H1 (cell line): Measurements from ENCODE around the gene KIF21A. TPM values are rescaled to one million over a fixed set of nuclear protein-coding genes. Genes with fewer than 3 reads are reported as not detected.

Experiments used
- HDAC6 ChIP-seq: IDR thresholded peaks from one replicate; pipeline ENCODE4 v1.7.1; 2012; ENCODE audit warnings: low read depth, mild to moderate bottlenecking, inconsistent platforms, low read length, moderate library complexity
- NANOG ChIP-seq: IDR thresholded peaks from 2 replicates; pipeline ENCODE4 v1.6.1; 2011; ENCODE audit warnings: low read length, low read depth, mild to moderate bottlenecking, inconsistent platforms; ENCODE audit not compliant: insufficient read depth, poor library complexity, severe bottlenecking
- polyA plus RNA-seq, 7 experiments: library from polyadenylated mRNA; depleted of rRNA in 3 of 7; stranded (reverse) in 5 of 7; unstranded in 2 of 7; fragments of >200 nt in 5 of 7; fragments of 200-250 nt in 2 of 7; gene quantifications; 1 replicate in 5 of 7; 2 replicates in 1 of 7; 4 replicates in 1 of 7; pipeline versions ENCODE4 v1.2.1 to v1.2.3, GENCODE V29; 2011 to 2013; ENCODE audit warnings: missing spikeins in 2 of 7, mixed read lengths in 2 of 7
- total RNA-seq: library from RNA; stranded (reverse); fragmentation: NEBNext Ultra II Directional; extraction: Animal tissue kit (Norgen Biotek cat#: 25700); gene quantifications from 2 replicates; pipeline ENCODE4 v1.2.1, GENCODE V29; 2021
- TF ChIP-seq, protein P1 (sequence below): IDR thresholded peaks from 2 replicates; pipeline ENCODE4 v1.6.1; 2012; ENCODE audit warnings: inconsistent platforms
- TF ChIP-seq, protein P2 (sequence below): IDR thresholded peaks from 2 replicates; pipeline ENCODE4 v1.6.1; 2012; ENCODE audit warnings: low read length, inconsistent platforms

Gene KIF21A
- total and polyA plus RNA-seq, 2 of the 8 experiments (the other 6 are each of a cell fraction or from before 2014, with no cell fraction given) = 10.0 to 26.0 TPM

DNA sequence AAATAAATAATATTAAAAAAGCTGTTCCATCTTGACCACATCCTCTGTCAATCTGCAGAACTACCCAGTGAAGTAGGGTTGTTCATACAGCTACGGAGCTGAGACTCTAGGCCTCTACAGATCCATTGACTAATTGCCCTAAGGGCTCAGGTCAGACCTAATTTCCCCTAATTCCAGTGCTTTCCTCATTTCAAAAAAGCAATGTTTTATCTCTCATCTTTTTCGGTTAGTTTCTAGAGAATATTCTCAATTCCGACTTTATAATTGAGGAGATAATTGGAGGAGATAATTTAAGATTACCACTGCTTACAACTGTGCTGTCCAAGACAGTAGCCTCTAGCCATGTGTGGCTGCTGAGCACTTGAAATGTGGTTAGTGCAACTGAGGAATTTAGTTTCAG lies 167.1 kb downstream of the KIF21A start (continued):
- TF ChIP-seq, protein P1, sequence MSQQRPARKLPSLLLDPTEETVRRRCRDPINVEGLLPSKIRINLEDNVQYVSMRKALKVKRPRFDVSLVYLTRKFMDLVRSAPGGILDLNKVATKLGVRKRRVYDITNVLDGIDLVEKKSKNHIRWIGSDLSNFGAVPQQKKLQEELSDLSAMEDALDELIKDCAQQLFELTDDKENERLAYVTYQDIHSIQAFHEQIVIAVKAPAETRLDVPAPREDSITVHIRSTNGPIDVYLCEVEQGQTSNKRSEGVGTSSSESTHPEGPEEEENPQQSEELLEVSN = no peak
- TF ChIP-seq NANOG = no peak
- TF ChIP-seq HDAC6 = no peak
- TF ChIP-seq, protein P2, sequence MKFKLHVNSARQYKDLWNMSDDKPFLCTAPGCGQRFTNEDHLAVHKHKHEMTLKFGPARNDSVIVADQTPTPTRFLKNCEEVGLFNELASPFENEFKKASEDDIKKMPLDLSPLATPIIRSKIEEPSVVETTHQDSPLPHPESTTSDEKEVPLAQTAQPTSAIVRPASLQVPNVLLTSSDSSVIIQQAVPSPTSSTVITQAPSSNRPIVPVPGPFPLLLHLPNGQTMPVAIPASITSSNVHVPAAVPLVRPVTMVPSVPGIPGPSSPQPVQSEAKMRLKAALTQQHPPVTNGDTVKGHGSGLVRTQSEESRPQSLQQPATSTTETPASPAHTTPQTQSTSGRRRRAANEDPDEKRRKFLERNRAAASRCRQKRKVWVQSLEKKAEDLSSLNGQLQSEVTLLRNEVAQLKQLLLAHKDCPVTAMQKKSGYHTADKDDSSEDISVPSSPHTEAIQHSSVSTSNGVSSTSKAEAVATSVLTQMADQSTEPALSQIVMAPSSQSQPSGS = no peak
